Left lung (tissue), 10 donors: Measurements from ENCODE around the gene GAS6. TPM values are rescaled to one million over a fixed set of nuclear protein-coding genes. Genes with fewer than 3 reads are reported as not detected.

Experiments used
- ATAC-seq: fragments of 200-7000 bp; cut with Tn5 transposase; one replicate; pipeline ENCODE4 v1.9.1; 2020; ENCODE audit warnings: moderate library complexity
- DNase-seq, 4 donors: peaks; one replicate each; pipeline ENCODE4 v3.0.0-alpha.2; 2013 to 2020
- H3K27ac ChIP-seq, 2 donors: fragments of 200-600 bp; sonication (generic) in 1 of 2; one replicate each; pipeline versions ENCODE4 v1.5.0 to v1.8.0; 2020 to 2021
- H3K27me3 ChIP-seq, 2 donors: fragments of 200-600 bp; sonication (generic) in 1 of 2; one replicate each; pipeline versions ENCODE4 v1.5.0 to v1.8.0; 2020 to 2021
- H3K36me3 ChIP-seq, 2 donors: fragments of 200-600 bp; sonication (generic) in 1 of 2; one replicate each; pipeline versions ENCODE4 v1.5.0 to v1.8.0; 2020 to 2021
- H3K4me1 ChIP-seq, 2 donors: fragments of 200-600 bp; one replicate each; pipeline ENCODE4 v1.8.0; 2021
- H3K4me3 ChIP-seq, 2 donors: fragments of 200-600 bp; sonication (generic) in 1 of 2; one replicate each; pipeline versions ENCODE4 v1.5.0 to v1.8.0; 2020 to 2021; ENCODE audit warnings: mild to moderate bottlenecking in 1 of 2
- H3K9me3 ChIP-seq, 2 donors: fragments of 200-600 bp; sonication (generic) in 1 of 2; one replicate each; pipeline versions ENCODE4 v1.5.0 to v1.8.0; 2020 to 2021
- CTCF ChIP-seq, 2 donors: fragments of 200-600 bp; sonication (generic) in 1 of 2; IDR thresholded peaks; one replicate each; pipeline versions ENCODE4 v1.5.0 to v1.8.0; 2021; ENCODE audit warnings: antibody characterized with exemption in 2 of 2
- intact Hi-C, 2 donors: fragments of 100-400 bp; cut with DNase I; formaldehyde crosslinking; loops; one replicate each; pipeline versions ENCODE4 v1.11.2 to v1.14.2; 2022
- polyA plus RNA-seq, 6 donors: library from polyadenylated mRNA; unstranded; fragments of 120-200 nt; gene quantifications; one replicate each; pipeline ENCODE4 v1.2.1, GENCODE V29; 2013; ENCODE audit not compliant: insufficient read length in 6 of 6
- total RNA-seq, 2 donors: library from RNA; stranded (reverse); fragmentation: NEBNext Ultra II Directional; extraction: Animal tissue kit (Norgen Biotek cat#: 25700); gene quantifications; one replicate each; pipeline ENCODE4 v1.2.1, GENCODE V29; 2021
- donor health status: DM: no; HTN: yes; CAD: no.
- donor health status: DM: no; HTN: no; CAD: no.

The GAS6 gene
- total and polyA plus RNA-seq, 8 donors: 24.8 to 169 (median 33.5) TPM

- Histone ChIP-seq H3K27me3 (peaks cover 0 to 4% of the 10 kb centered on the region in 2 donors), H3K4me1 (peaks cover 0 to 17% of the 10 kb centered on the region in 2 donors), H3K36me3 (no peaks in the 10 kb centered on the region), H3K9me3 (no peaks in the 10 kb centered on the region), H3K4me3 (no peak overlapping the region), H3K27ac (no peak overlapping the region)
- DNase-seq (no peak), ATAC-seq (no peak)
- intact Hi-C loops: no loop called here
- no peak for TF ChIP-seq CTCF (IDR thresholded peaks at IDR 0.05)
These were observed 15.1 kb upstream of the GAS6 start for GRCh38 chr13:113879017-113879416.

- Histone ChIP-seq H3K4me3 (no peak overlapping the region), H3K27me3 (peaks cover 0 to 7% of the 10 kb centered on the region in 2 donors), H3K4me1 (peaks cover 0 to 17% of the 10 kb centered on the region in 2 donors), H3K27ac (no peak overlapping the region), H3K36me3 (no peaks in the 10 kb centered on the region), H3K9me3 (no peaks in the 10 kb centered on the region)
- TF ChIP-seq CTCF (IDR thresholded peaks at IDR 0.05): no peak
- DNase-seq (no peak), ATAC-seq (no peak)
- intact Hi-C loops: no loop called here
These were observed 13.5 kb upstream of the GAS6 start for GRCh38 chr13:113877149-113877990.

GRCh38 chr13:113876346-113877148 is 12.7 kb upstream of the GAS6 start:
- H3K36me3 ChIP-seq: no peaks in the 10 kb centered on the region
- ATAC-seq (no peak), DNase-seq (no peak)
- intact Hi-C loops: no loop called here
- H3K27ac ChIP-seq: no peak overlapping the region
- TF ChIP-seq CTCF (IDR thresholded peaks at IDR 0.05): no peak
- no peaks in the 10 kb centered on the region for H3K9me3 ChIP-seq
- H3K4me3 ChIP-seq: no peak overlapping the region
- peaks cover 0 to 7% of the 10 kb centered on the region in 2 donors for H3K27me3 ChIP-seq
- H3K4me1 ChIP-seq: peaks cover 0 to 11% of the 10 kb centered on the region in 2 donors

- no peak for TF ChIP-seq CTCF (IDR thresholded peaks at IDR 0.05)
- H3K36me3 ChIP-seq: no peaks in the 10 kb centered on the region
- H3K9me3 ChIP-seq: no peaks in the 10 kb centered on the region
- H3K4me1 ChIP-seq: peaks cover 0 to 9% of the 10 kb centered on the region in 2 donors
- intact Hi-C loops: no loop called here
- H3K27me3 ChIP-seq: peaks cover 0 to 7% of the 10 kb centered on the region in 2 donors
- H3K4me3 ChIP-seq: no peak overlapping the region
- no peak for DNase-seq
- no peak for ATAC-seq
- H3K27ac ChIP-seq: no peak overlapping the region
These were observed 12.0 kb upstream of the GAS6 start for GRCh38 chr13:113875837-113876281.

GRCh38 chr13:113875429-113875815 is 11.5 kb upstream of the GAS6 start:
- Histone ChIP-seq H3K4me1 (peaks cover 0 to 9% of the 10 kb centered on the region in 2 donors), H3K27me3 (peaks cover 0 to 7% of the 10 kb centered on the region in 2 donors), H3K36me3 (no peaks in the 10 kb centered on the region), H3K27ac (no peak overlapping the region), H3K4me3 (no peak overlapping the region), H3K9me3 (no peaks in the 10 kb centered on the region)
- no peak for ATAC-seq
- no peak for TF ChIP-seq CTCF (IDR thresholded peaks at IDR 0.05)
- no peak for DNase-seq
- intact Hi-C loops: no loop called here
